ENCODE measurements around the gene RAB11FIP5.
"Not testable (repeated sequence)": the region's sequence is repeated elsewhere in the genome, so short reads cannot be mapped to it uniquely, and the experiment has no call there.

RAB11FIP5 gene, protein sequence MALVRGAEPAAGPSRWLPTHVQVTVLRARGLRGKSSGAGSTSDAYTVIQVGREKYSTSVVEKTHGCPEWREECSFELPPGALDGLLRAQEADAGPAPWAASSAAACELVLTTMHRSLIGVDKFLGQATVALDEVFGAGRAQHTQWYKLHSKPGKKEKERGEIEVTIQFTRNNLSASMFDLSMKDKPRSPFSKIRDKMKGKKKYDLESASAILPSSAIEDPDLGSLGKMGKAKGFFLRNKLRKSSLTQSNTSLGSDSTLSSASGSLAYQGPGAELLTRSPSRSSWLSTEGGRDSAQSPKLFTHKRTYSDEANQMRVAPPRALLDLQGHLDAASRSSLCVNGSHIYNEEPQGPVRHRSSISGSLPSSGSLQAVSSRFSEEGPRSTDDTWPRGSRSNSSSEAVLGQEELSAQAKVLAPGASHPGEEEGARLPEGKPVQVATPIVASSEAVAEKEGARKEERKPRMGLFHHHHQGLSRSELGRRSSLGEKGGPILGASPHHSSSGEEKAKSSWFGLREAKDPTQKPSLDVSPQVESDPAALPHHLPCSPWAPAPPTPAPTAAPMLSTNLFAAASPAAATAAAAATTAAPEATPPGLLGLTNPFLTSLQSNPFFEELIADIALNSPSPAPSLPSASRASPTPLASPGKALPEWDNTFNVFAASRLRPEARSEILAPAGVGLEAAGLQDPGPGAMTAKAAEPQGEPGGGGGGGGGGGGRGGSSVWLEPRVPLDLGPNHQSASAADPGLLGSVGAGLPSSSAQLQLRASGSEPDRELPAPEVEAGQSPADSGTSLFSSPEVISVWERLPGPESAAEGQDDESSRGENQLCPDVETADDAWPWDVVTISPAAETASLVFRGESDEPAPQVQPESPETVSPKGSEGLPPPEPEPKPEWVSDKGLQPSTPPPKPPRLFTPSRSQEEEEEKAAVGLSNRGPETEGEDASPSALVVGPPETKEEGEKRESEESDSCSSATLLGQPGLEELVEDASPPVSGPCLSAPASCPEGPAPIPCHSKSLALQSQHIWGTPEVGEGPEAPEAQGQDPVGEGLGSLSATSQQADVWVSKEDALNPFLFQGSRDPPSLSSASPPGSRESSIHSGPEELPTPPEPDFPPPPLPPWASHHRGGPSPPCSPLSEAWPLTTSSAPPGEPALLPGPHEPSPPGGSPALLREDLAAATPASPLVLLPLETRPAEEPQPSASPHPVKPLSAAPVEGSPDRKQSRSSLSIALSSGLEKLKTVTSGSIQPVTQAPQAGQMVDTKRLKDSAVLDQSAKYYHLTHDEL (N-terminal part only)

DNA sequence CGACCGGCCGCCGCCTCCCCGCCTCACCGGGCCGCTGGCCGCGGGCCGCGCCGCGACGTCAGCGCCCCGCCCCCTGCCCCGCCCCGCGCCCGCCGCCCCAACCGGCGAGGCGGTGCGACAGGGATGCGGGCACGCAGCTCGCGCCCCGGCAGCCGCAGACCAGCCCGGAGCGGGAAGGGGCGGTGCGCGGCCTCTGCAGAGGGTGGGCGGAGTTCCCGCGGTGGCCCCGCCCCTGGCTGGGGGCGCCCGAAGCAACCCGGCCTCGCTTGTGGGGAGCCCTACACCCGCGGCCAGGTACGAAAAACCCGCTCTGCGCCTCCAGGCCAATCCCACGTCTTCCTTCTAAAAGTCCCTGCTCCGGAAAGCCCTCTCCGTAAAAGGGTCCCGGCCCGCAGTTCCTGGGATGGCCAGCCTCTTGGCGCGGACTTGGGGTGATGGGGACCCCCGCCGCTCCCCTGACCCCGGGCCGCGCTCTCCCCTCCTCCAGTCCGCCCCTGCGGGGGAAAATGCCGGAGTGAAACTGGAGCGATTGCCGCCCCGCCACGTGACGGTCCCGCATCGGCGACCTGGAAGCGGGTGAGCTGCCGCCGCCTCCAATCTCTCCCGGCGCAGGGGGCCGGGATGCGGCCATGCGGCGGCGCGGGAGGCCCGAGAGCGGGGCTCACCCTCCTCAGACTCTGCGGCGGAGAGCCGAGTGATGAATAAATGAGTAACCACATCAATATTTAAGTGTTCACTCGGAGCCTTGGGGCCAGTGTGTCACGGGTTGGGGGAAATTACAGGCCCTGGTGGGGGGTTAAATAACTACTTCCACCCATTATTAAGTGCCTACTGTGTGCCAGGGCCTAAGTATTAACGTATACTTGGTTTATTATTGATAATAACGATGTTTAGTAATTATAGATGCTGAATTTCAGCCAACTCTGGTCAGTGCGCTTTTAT lies at the start of gene RAB11FIP5:
Gene RAB11FIP5 (minus strand): TSS at position 36 of the 942 bp plus-strand sequence. CDS start 171 bp downstream, outside the sequence.
- DNase-seq (ENCODE audit: low spot score): peak; percentile 15

DNA sequence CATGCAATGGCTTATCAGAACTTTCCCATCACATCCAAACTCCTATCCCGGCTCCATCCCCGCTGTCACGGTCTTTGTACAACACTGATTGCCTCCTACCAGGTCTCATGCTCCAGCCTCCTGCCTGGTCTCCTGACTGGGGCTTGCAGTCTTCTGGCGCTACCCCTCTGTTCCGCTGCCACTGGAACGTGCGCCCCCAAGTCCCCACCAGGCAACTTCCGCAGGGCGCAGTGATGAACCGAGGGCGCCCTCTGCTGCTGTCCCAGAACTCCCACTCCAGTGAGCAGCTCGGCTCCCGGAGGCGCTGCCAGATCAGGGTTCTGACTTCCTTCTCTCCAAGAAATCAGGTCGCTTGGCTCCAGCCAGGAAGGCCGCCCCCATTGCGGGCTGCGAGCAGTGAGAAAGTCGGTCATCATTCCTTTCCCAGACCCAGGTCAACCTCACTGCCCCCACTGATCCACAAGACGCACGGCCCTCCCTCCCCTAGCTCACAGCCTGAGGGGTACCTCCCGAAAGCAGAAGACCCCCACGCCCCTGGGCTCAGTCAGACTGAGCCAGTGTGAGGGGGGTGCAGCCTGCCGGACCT lies 43.9 kb upstream of the RAB11FIP5 start:
- no peak for DNase-seq (ENCODE audit: low spot score)

DNA sequence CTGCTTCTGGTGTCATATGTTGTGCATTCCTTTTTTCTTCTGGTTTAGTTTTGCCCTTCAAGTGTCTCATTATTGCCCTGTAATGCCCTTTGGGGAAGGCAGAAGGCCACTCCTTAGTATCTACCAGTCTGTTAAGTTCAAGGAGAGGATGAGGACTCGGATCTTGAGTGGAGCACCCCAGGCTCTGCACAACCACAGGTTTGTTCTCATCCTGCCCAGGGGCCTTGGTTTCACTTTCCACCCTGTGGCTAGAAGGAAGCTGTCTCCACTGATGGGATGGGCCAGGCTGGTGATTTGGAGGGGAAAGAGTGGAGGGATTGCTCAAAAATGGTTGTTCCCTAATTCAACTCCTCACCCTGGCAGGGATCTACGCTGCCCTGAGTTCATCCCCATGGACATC lies 30.2 kb upstream of the RAB11FIP5 start:
- DNase-seq (ENCODE audit: low spot score): no peak

DNA sequence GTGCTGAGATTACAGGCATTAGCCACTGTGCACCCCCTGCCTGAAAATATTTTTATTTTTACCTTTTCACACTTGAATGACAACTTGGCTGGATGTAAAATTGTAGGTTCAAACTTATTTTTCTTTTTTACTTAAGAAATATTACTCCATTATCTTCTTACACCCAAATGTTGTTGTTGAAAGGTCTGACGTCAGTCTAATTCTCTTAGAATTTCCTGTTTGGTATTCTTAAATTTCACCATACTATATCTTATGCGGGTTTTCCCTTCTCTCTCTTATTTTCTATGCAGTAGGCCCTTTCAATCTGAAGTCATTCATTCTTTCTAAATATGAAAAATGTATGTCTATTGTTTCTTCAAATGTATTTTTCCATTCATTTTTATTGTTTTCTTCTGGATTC lies 29.1 kb upstream of the RAB11FIP5 start:
- DNase-seq (ENCODE audit: low spot score): no peak

DNA sequence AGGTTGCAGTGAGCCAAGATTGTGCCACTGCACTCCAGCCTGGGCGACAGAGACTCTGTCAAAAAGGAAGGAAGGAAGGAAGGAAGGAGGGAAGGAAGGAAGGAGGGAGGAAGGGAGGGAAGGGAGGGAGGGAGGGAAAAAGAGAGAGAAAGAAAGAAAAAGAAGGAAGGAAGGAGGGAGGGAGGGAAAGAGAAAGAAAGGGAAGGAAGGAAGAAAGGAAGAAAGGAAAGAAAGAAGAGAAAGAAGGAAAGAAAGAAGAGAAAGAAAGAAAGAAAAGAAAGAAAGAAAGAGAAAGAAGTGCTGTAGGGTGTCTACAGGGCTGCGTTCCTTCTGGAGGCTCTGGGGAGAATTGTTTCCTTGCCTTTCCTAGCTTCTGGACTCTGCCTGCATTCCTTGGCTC lies 22.5 kb upstream of the RAB11FIP5 start:
- DNase-seq (ENCODE audit: low spot score): no peak

DNA sequence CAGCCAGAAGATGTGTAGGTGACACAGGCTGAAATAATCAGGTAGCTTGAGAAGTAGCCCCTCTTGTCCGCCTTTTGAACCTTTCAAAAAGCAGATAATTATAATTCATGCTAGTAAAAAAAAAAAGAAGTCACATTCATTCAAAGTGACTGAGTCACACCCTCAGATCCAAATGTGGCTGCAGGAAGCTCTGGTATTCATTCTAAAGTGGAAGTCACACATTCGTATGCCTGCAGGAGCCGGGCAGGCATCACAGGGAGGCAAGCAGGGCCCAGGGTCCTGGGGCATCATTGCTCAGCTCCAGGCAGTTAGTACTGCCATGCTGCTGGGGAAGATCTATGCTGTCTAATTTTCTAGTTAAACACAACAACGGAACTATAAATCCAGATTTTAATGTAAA lies 21.7 kb upstream of the RAB11FIP5 start:
- DNase-seq (ENCODE audit: low spot score): no peak

DNA sequence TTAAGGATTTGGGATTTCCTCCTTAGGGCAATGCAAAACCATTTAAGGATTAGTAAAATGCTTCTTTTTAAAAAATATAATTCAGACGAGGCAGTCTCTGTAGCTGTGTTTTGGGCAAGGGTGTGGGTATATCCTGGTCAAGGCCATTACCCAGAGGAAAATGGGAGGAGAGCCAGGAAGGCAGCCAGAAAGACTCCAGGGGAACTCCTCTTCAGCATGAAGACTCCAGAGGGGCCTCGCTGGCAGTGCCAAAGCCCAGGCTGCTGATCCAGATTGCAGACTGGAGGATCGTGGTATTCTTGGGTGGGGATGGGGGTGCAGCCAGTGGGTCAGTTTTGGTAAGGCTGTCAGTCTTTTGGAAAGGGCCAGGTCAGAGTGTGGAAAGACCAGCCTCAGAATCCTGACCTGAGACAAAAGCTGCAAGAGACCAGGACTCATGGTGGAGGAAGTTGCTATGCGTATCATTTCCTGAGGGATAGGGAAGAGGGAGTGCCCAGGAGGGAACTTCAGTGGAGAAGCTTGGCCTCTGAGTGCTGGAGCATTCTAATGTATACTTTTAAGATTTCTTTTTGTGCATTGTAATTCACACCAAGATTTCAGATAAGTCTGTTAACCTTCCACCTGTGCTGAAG lies 20.9 kb upstream of the RAB11FIP5 start:
- DNase-seq (ENCODE audit: low spot score): no peak

DNA sequence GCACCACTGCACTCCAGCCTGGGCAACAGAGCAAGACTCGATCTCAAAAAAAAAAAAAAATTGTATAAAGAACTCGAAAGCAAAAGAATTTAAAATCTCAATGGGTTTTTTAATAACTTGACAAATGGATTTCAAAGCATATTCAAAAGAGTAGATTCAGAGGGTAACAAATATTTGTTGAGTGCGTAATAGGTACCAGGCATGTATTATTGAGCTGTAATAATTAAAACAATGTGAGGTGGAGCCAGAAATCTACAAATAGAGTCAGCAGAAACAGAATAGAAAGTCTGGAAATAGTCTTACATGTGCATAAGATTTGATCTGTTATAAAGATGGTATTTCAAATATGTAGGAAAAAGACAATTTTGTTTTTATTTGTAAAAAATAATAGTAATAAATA lies 19.1 kb upstream of the RAB11FIP5 start:
- DNase-seq (ENCODE audit: low spot score): no peak

DNA sequence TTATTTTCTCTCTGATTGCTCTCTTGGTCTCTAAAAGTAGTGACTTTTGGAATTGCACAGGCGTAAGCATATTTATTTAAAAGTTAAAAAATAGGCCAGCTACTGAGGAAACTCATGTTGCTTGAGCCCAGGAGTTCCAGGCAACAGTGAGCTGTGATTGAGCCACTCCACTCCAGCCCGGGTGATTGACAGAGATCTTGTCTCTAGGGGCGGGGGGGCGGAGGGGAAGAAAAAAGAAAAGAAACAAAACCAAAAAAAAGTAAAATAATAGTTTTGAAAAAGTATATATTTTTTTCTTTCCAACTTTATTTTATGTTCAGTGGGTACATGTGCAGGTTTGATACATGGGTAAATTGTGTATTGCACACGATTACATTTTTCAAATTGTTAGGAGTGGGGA lies 18.0 kb upstream of the RAB11FIP5 start:
- DNase-seq (ENCODE audit: low spot score): no peak

DNA sequence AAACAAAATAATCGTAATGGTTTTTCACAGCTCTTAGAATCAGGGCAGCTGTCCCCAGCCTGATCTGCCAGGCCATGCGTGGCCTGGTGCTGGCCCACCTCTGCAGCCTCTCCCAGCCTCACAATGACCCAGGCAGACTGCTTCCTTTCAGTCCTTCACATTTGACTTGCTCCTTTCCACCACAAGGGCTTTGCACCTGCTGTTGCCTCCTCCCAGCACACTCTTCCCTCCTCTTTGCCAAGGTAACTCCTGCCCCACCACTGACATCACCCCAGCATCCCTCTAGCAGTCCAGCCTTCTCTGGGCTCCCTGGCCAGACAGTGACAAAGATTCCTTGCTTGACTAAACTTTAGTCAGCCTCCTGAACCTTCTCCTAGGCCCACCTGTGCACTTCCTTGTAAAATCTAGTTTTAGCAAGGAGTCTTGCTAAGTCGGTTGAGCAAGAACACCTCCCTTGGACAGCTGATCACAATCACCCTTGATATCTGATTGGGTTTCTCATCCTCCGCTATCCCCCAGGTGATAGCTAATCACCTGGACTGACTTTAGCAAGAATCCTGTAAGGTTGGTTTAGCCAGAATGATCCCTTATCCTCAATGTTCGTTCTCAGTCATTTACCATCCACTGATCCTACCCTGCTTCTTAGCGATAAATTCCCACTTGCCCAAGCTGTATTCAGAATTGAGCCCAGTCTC lies 16.2 kb upstream of the RAB11FIP5 start:
- DNase-seq (ENCODE audit: low spot score): no peak

DNA sequence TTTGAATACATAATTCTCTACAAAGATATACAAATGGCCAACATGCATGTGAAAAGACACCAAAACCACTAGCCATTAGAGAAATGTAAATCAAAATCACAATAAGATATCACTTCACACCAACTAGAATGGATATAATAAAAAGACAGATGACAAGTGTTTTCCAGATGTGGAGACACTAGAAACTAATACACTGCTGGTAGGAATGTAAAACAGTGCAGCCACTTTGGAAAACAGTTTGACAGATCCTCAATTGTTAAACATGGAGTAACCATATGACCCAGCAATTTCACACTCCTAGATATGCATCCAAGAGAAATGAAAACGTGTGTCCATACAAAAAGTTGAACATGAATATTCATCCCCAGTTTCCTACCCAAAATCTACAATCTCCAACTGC lies 9.8 kb upstream of the RAB11FIP5 start:
- no peak for DNase-seq (ENCODE audit: low spot score)

DNA sequence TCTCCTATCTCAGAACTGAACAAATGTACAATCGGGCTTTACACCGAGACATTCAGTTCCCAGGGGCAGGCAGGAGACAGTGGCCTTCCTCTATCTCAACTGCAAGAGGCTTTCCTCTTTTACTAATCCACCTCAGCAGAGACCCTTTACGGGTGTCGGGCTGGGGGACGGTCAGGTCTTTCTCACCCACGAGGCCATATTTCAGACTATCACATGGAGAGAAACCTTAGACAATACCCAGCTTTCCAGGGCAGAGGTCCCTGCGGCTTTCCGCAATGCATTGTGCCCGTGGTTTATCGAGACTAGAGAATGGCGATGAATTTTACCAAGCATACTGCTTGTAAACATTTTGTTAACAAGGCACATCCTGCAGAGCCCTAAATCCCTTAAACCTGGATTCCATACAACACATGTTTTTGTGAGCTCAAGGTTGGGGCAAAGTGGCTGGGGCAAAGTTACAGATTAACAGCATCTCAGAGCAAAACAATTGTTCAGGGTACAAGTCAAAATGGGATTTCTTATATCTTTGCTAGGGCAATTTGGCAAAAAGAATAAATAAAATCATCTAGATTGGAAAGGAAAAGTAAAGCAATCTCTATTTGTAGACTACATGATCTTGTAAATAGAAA lies 7.0 kb upstream of the RAB11FIP5 start:
- DNase-seq (ENCODE audit: low spot score): not testable (repeated sequence)

DNA sequence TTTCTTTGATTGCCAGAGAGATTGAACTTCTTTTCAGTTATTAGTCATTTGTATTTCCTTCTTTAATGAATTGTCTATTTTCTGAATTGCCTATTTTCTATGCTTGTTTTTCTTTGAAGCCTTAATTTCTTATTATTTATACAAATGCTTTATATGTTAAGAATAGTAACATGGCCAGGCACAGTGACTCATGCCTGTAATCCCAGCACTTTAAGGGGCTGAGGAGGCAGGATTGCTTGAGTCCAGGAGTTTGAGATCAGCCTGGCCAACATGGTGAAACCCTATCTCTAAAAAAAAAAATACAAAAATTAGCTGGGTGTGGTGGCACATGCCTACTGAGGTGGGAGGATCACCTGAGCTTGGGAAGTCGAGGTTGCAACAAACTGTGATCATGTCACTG lies 4.7 kb upstream of the RAB11FIP5 start:
- no peak for DNase-seq (ENCODE audit: low spot score)

DNA sequence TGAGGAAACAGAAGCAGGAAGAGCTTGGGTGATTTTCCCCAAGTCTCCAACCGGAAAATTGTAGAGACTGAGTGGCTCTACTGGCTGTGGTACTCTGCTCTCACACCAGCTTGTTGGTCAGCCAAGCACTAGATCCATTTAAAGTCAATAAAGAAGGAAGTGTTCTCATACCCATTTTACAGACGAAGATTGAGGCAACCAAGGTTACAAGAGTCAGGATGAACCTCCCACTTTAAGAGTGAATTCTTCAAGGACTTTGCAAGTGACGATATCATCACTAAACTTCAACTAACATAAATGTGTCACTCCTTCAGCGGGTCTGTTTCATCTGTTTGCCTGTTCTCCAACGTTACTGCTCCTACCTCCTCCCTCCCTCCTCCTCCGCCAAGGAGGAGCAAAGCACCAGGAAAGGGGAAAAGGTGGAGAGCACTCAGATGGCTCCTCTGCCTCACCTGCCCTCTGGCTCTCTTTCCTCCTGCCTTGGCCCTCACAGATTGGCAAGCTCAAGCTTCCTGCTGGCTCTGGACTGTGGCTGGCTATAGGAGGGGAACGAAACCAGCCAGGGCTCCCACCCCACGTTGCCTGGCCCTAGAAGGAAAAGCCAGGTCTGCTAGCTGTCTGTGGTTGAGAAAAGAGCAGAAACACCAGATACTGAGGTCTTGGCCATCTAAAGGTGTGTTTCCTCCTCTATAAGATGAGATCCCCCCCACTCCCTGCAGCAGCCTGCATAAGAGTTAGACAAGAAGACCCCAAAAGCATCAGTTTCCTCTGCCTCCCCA lies 3.6 kb upstream of the RAB11FIP5 start:
- no peak for DNase-seq (ENCODE audit: low spot score)

DNA sequence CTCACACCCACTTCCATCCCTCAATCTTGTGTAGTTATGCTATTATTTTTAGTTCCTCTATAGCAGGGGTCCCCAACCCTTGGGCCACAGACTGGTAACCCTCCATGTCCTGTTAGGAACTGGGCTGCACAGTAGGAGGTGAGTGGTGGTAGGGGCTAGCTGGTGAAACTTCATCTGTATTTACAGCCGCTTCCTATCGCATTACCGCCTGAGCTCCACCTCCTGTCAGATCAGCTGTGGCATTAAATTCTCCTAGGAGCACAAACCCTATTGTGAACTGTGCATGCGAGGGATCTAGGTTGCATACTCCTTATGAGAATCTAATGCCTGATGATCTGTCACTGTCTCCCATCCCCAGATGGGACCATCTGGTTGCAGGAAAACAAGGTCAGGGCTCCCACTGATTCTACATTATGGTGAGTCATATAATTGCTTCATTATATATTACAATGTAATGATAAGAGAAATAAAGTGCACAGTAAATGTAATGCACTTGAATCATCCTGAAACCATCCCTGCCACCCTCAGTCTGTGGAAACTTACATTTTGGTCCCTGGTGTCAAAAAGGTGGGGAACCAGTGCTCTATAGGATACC lies 1.6 kb upstream of the RAB11FIP5 start:
- DNase-seq (ENCODE audit: low spot score): no peak

DNA sequence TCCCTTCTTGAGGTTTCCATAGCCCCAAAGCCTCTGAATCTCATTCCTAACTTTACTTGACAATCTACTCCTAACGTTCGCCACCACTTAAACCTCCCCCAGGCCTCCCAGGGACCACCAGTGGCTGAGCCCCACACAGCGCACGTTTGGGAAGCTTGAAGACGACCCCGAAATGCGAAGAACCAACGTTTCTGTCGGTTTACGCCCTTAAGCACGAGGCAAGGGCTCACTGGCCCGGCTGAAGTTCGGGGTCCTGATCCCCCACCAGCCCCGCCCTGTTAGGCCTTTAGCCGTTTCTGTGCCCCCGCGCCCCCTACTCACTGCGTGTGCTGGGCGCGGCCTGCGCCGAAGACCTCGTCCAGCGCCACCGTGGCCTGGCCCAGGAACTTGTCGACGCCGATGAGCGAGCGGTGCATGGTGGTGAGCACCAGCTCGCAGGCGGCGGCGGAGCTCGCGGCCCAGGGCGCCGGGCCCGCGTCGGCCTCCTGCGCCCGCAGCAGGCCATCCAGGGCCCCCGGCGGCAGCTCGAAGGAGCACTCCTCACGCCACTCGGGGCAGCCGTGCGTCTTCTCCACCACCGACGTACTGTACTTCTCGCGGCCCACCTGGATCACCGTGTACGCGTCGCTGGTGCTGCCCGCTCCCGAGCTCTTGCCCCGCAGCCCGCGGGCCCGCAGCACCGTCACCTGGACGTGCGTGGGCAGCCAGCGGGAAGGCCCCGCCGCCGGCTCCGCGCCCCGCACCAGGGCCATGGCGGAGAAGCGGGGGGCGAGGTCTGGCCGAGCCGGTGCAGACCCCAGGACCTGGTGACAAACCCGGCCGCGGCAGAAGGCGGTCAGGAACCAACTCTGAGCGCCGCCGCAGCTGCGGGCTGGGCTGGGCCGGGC lies 479 bp downstream of the RAB11FIP5 start:
- no peak for DNase-seq (ENCODE audit: low spot score)
